ENCODE results near the gene MTHFD1.

Gene MTHFD1

GRCh38 chr14:64465831-64466554 is 77.8 kb downstream of the MTHFD1 start:
- in situ Hi-C loops (cut with MboI; ENCODE audit: low sequenced_read_pairs, unreplicated experiment): no loop called here
- no peak for TF ChIP-seq CTCF (IDR thresholded peaks at IDR 0.05; ENCODE audit: borderline replicate concordance, control extremely low read depth, extremely low read depth, insufficient read depth, missing control alignments)
- DNase-seq (ENCODE audit: low spot score): no peak

GRCh38 chr14:64467101-64467500 is 78.9 kb downstream of the MTHFD1 start:
- DNase-seq (ENCODE audit: low spot score): no peak
- TF ChIP-seq CTCF (IDR thresholded peaks at IDR 0.05; ENCODE audit: borderline replicate concordance, control extremely low read depth, extremely low read depth, insufficient read depth, missing control alignments): no peak
- in situ Hi-C loops (cut with MboI; ENCODE audit: low sequenced_read_pairs, unreplicated experiment): no loop called here

GRCh38 chr14:64467566-64467965 is 79.4 kb downstream of the MTHFD1 start:
- no peak for DNase-seq (ENCODE audit: low spot score)
- TF ChIP-seq CTCF (IDR thresholded peaks at IDR 0.05; ENCODE audit: borderline replicate concordance, control extremely low read depth, extremely low read depth, insufficient read depth, missing control alignments): no peak
- in situ Hi-C loops (cut with MboI; ENCODE audit: low sequenced_read_pairs, unreplicated experiment): no loop called here

GRCh38 chr14:64468451-64468850 is 80.3 kb downstream of the MTHFD1 start:
- no peak for DNase-seq (ENCODE audit: low spot score)
- in situ Hi-C loops (cut with MboI; ENCODE audit: low sequenced_read_pairs, unreplicated experiment): no loop called here
- TF ChIP-seq CTCF (IDR thresholded peaks at IDR 0.05; ENCODE audit: borderline replicate concordance, control extremely low read depth, extremely low read depth, insufficient read depth, missing control alignments): no peak

GRCh38 chr14:64474041-64474440 is 85.9 kb downstream of the MTHFD1 start:
- in situ Hi-C loops (cut with MboI; ENCODE audit: low sequenced_read_pairs, unreplicated experiment): loop anchor here (10.0 kb wide), 1 partner anchor 129 kb away; no protein-coding TSS in a partner anchor
- no peak for TF ChIP-seq CTCF (IDR thresholded peaks at IDR 0.05; ENCODE audit: borderline replicate concordance, control extremely low read depth, extremely low read depth, insufficient read depth, missing control alignments)
- DNase-seq (ENCODE audit: low spot score): no peak

- DNase-seq (ENCODE audit: low spot score): no peak
- in situ Hi-C loops (cut with MboI; ENCODE audit: low sequenced_read_pairs, unreplicated experiment): loop anchor here (10.0 kb wide), 1 partner anchor 130 kb away; no protein-coding TSS in a partner anchor
- no peak for TF ChIP-seq CTCF (IDR thresholded peaks at IDR 0.05; ENCODE audit: borderline replicate concordance, control extremely low read depth, extremely low read depth, insufficient read depth, missing control alignments)
Measured at GRCh38 chr14:64474698-64475097, 86.5 kb downstream of the MTHFD1 start.
